BJ (cell line): ENCODE results near the gene COL12A1. TPM values are rescaled to one million over a fixed set of nuclear protein-coding genes. Genes with fewer than 3 reads are reported as not detected.

Experiments
- CTCF ChIA-PET: fragments of 350-600 bp; formaldehyde crosslinking; extraction: SDS; loops from one replicate; lab custom pipeline; 2021; ENCODE audit warnings: antibody characterized with exemption, inconsistent platforms; lab: Yijun Ruan, JAX
- POLR2A ChIA-PET: fragments of 300-600 bp; sonication (Branson Sonifier 250); formaldehyde crosslinking; extraction: SDS; loops from one replicate; lab custom pipeline; 2021; ENCODE audit warnings: antibody characterized with exemption; lab: Charles Lee
- DNase-seq: peaks from one replicate; pipeline ENCODE4 v3.0.0-alpha.2; 2011; ENCODE audit warnings: low read depth
- H3K27me3 ChIP-seq: 2 replicates; pipeline ENCODE4 v1.6.0; 2011; ENCODE audit warnings: low read length; ENCODE audit not compliant: control insufficient read depth, insufficient read depth
- H3K36me3 ChIP-seq: 2 replicates; pipeline ENCODE4 v1.5.1; 2011; ENCODE audit warnings: low read length; ENCODE audit not compliant: control insufficient read depth, insufficient read depth
- H3K4me3 ChIP-seq: 2 replicates; pipeline ENCODE4 v1.5.1; 2011; ENCODE audit warnings: low read depth, mild to moderate bottlenecking, control low read depth, low read length
- polyA plus RNA-seq: library from polyadenylated mRNA; depleted of rRNA; stranded (reverse); fragments of >200 nt; gene quantifications from 2 replicates; pipeline ENCODE4 v1.2.3, GENCODE V29; 2011
- TF ChIP-seq, protein P1 (sequence below): IDR thresholded peaks from 2 replicates; pipeline ENCODE4 v1.5.1; 2011; ENCODE audit warnings: low read depth, mild to moderate bottlenecking, control low read depth, inconsistent platforms, low read length, moderate library complexity; ENCODE audit not compliant: insufficient read depth

The COL12A1 gene
- polyA plus RNA-seq, 1 experiment: 1,308 TPM

DNA sequence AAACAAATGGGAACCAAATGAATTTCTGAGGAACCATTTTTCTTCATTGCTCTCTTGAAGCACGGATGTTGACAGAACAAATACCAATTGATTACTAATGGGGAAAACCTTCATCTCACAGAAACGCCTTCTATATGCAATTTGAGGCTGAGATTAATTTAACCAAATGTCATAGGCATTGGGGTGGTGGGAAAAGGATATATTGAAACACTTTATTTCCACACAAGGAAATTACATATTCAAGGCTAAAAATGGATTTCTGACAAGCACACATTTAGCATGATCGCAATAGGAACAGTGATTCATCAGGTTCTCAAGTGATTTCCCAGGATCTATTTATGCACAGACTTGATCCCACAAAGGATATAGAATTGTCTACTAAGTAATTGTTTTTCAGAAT lies 88.9 kb downstream of the COL12A1 start:
- H3K27me3 ChIP-seq: no peaks in the 10 kb centered on the region
- DNase-seq: no peak
- CTCF ChIA-PET: interaction anchor here (1.4 kb wide), 1 partner anchor 18 kb away, joined by 5 read pairs; no protein-coding TSS in a partner anchor
- TF ChIP-seq, protein P1, sequence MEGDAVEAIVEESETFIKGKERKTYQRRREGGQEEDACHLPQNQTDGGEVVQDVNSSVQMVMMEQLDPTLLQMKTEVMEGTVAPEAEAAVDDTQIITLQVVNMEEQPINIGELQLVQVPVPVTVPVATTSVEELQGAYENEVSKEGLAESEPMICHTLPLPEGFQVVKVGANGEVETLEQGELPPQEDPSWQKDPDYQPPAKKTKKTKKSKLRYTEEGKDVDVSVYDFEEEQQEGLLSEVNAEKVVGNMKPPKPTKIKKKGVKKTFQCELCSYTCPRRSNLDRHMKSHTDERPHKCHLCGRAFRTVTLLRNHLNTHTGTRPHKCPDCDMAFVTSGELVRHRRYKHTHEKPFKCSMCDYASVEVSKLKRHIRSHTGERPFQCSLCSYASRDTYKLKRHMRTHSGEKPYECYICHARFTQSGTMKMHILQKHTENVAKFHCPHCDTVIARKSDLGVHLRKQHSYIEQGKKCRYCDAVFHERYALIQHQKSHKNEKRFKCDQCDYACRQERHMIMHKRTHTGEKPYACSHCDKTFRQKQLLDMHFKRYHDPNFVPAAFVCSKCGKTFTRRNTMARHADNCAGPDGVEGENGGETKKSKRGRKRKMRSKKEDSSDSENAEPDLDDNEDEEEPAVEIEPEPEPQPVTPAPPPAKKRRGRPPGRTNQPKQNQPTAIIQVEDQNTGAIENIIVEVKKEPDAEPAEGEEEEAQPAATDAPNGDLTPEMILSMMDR: no peak
- no peak overlapping the region for H3K4me3 ChIP-seq
- H3K36me3 ChIP-seq: peaks cover 14% of the 10 kb centered on the region
- POLR2A ChIA-PET: no interaction called here

DNA sequence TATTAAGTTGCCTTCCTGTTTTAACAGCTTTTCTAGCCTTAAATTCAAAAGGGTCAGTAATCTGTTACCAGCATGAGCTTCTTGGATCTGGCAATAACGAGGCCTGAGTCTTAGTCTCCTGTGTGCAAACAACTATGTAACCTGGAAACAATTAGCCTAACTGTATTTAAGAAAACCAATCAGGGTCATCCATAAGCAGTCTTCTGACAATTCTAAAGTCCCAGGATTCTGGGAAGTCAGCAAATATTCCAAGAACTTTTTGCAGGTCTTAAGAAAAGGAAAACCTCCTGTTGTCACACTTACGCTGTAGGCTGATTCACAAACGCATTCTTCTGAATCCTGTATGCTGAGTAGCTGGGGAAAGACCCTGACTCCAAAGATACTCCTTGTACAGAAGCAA lies 90.4 kb downstream of the COL12A1 start:
- H3K27me3 ChIP-seq: no peaks in the 10 kb centered on the region

DNA sequence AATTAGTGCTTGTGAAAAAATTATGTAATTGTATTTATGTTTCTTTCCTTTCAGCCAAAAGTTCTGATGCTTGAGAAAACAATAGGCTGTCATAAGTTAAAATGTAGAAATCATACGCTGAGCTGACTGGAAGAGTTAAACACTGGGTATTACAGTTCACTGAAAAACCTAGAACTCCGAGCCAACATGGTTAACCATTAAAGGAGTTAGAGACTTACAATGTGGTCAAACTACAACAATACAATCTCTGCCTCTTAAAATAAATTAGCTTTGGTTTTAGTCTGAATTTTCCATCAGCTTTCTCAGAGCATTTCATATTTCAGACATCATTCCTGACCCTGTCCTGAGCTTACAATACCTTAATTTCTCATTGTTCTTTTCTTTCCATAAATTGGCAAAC lies 91.0 kb downstream of the COL12A1 start:
- H3K27me3 ChIP-seq: no peaks in the 10 kb centered on the region
- TF ChIP-seq, protein P1: no peak
- peaks cover 9% of the 10 kb centered on the region for H3K36me3 ChIP-seq
- no peak overlapping the region for H3K4me3 ChIP-seq
- no peak for DNase-seq
- POLR2A ChIA-PET: no interaction called here
- CTCF ChIA-PET: interaction anchor here (1.0 to 1.5 kb wide), 4 partner anchors 20 to 89 kb away, joined by 3 to 4 read pairs (median 3); no protein-coding TSS in a partner anchor

More for the DNA sequence above, 90.4 kb downstream of the COL12A1 start:
- ChIA-PET POLR2A (no interaction called here), CTCF (interaction anchor here (1.2 to 1.5 kb wide), 2 partner anchors 19 to 33 kb away, joined by 3 read pairs; no protein-coding TSS in a partner anchor)
- TF ChIP-seq, protein P1: no peak
- H3K36me3 ChIP-seq: peaks cover 9% of the 10 kb centered on the region
- H3K4me3 ChIP-seq: no peak overlapping the region
- DNase-seq: no peak

GRCh38 chr6:75114195-75114594 lies 91.7 kb downstream of the COL12A1 start:
- Histone ChIP-seq H3K4me3 (no peak overlapping the region), H3K27me3 (no peaks in the 10 kb centered on the region), H3K36me3 (peaks cover 8% of the 10 kb centered on the region)
- TF ChIP-seq, protein P1: no peak
- CTCF ChIA-PET: interaction anchor here (0.9 to 1.5 kb wide), 5 partner anchors 17 to 90 kb away, joined by 3 to 4 read pairs (median 3); no protein-coding TSS in a partner anchor
- POLR2A ChIA-PET: no interaction called here
- DNase-seq: no peak

- Histone ChIP-seq H3K4me3 (no peak overlapping the region), H3K27me3 (no peaks in the 10 kb centered on the region), H3K36me3 (peaks cover 3% of the 10 kb centered on the region)
- no peak for DNase-seq
- CTCF ChIA-PET: interaction anchor here (0.9 to 1.4 kb wide), 2 partner anchors 16 to 25 kb away, joined by 4 read pairs; no protein-coding TSS in a partner anchor
- TF ChIP-seq, protein P1: no peak
- POLR2A ChIA-PET: no interaction called here
Measured at GRCh38 chr6:75113446-75113845, 92.4 kb downstream of the COL12A1 start.
